HG02840 (cell line): ENCODE data around the gene TBX6.
A peak's percentile ranks its signal among the peaks of the same experiment; 100 is the strongest.
"Not testable (repeated sequence)": the region's sequence is repeated elsewhere in the genome, so short reads cannot be mapped to it uniquely, and the experiment has no call there.

ENCODE experiments used
- ATAC-seq: cut with Tn5 transposase; IDR thresholded peaks from one replicate; pipeline ENCODE4 v1.9.1; 2021; ENCODE audit warnings: mild to moderate bottlenecking, moderate library complexity, moderate number of reproducible peaks; ENCODE audit not compliant: unreplicated experiment, low FRiP score

The TBX6 gene

DNA sequence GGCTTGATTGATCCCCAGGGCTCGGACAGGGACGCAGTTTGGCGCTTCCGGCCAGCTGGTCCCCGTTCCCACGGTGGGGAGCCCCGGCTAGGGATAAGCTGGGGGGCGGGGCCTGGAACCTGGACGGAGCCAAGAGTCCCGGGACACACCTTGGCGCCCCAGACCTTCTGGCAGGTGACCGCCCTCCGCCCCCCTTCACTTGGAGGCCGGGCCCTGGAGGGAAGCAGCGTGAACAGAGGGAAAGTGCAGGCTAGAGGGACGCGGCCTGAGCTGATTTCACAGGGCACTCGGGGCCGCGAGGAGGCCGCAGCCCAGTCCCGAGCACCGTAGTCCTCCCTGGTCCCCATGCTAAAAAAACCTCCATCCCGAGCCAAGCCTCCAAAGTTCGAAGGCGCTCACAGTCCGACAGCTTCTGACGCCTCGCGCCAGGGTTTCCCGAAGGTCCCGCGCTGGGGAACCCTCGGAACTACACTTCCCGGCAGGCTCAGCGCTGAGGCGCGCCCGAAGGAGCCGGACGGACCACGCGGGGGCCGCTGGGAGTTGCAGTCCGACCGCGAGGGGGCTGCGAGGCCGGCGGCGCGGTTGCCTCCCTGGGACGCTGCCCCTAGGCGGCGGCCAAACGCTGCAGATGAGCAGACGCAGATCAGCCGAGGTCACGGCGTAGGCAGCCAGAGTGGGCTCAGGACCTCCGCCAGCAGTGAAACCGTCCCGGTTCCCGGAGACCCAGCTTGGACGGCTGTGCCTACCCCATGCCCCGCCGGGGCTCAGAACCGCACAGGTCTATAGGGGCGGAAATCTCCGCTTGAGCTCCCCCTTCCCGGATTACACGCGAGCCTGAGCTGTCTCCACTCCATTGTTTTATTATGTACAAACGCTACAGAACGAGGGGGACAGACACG lies at the start of gene TBX6:
Gene TBX6 (minus strand): TSS at position 451 of the 899 bp plus-strand sequence. CDS start 731 bp downstream, outside the sequence.
- ATAC-seq: peak; percentile 58

DNA sequence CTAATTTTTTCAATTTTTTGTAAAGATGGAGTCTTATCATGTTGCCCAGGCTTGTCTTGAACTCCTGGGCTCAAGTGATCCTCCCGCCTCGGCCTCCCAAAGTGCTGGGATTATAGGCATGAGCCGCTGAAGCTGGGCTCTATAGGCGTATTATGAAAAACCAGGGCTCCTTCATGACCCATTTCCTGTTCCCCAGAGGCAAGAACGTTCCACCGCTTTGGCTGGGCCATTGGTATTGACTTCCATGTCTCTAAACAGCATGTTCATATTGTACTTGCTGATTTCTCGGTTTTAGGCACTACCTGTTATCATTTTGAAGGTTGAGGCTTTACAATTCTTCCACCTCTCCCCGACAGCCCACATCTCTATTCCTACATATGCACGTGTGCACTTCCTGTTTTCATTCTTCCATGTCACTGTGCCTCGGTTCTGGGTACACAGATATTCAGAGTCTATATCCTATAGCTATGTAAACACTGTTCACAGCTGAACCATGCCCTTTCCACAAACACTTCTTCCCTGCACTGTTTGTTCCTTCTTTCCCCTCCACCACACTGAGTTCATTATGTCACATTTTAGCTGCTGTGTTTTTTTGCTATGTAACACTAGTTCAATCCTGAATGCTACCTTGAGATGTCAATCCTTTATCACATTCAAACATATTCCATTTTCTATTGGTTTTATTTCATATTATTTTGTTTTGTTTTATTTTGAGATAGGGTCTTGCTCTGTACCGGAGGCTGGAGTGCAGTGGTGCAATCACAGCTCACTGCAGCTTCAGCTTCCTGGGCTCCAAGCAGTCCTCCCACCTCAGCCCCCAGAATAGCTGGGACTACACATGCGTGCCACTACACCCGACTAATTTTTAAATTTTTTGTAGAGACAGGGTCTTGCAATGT lies 48.1 kb upstream of the TBX6 start:
- no peak for ATAC-seq

- no peak for ATAC-seq
Observed at GRCh38 chr16:30137897-30138296, 46.2 kb upstream of the TBX6 start.

DNA sequence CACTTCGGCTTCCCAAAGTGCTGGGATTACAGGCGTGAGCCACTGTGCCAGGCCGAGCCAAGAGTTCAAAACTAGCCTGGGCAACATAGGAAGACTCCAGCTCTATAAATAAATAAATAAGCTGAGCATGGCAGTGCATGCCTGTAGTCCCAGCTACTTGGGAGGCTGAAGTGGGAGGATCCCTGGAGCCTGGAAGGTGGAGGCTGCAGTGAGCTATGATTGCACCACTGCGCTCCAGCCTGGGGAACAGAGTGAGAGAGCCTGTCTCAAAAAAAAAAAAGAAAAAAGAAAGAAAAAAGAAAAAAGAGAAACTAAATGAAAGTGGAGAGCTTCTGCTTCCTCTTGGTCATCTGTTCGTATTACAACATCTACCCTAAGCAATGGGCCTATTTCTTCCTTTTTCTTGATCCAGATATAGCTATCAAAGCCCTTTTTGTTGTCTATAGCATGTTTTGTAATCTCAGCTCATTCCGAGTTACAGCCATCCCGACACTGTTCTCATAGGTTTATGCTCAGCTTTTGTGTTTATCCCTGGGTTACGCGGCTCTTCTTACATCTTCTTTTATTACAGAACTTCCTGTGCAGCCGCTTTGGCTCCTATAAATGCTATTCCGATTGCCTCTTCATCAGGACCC lies 45.4 kb upstream of the TBX6 start:
- no peak for ATAC-seq

GRCh38 chr16:30132591-30132990 lies 40.9 kb upstream of the TBX6 start:
- no peak for ATAC-seq

GRCh38 chr16:30131869-30132475 lies 40.2 kb upstream of the TBX6 start:
- no peak for ATAC-seq

DNA sequence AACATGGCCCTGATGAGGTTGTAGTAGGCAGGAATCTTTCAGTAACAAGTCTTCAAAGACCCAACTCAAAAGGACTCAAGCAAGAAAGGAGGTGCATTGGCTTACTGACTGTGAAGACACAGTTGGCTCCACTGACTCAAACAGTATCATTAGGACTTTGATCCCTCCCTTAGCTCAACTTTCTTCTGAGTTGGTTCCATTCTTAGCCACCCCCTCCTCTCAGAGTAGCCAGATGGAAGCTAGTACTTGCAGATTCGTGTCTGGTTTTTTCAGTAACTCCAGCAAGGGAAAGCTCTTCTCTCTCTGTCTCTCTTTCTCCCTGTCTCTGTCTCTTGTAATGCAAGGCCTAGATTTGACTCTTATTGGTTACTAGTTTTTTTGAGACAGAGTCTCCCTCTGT lies 36.3 kb upstream of the TBX6 start:
- no peak for ATAC-seq

GRCh38 chr16:30125690-30126089 lies 34.0 kb upstream of the TBX6 start:
- ATAC-seq: not testable (repeated sequence)

- no peak for ATAC-seq
Observed at GRCh38 chr16:30124985-30125379, 33.3 kb upstream of the TBX6 start.

GRCh38 chr16:30122604-30123160 lies 31.0 kb upstream of the TBX6 start:
- ATAC-seq: peak; percentile 25

DNA sequence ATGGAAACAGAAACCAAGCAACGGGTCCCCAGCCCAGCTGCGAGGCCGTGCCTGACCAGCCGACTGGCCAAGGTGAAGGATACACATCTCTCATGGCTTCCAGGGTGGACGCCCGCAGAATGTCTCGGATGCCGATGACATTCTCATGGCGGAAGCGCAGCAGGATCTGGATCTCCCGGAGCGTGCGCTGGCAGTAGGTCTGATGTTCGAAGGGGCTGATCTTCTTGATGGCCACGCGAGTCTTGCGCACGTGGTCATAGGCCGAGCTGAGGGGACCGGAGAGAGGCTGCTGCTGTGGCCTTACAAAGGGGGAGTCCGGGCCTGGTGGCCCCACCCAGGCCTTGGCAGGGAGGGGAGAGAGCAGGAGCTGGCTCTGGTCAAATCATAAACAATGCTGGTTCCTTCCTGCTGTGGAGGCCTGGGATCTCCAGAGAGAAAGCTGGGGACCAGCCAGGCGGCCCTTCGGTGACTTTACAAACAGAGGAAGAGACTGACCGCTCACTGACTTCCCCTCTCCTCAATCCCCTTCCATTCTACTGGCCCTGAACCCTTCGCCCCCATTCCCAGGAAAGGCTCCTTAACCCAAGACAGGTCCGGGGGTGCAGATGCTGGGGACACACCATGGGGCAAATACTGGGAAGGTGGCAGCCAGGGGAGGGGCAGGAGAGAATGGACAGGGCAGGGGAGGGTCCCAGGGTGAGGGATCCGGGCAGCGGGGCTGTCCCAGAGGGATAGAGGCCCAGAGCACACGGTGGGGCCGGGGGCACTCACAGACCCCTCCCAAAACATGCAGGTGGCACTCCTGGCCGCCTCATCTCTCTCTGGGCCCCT lies 30.2 kb upstream of the TBX6 start:
- no peak for ATAC-seq

DNA sequence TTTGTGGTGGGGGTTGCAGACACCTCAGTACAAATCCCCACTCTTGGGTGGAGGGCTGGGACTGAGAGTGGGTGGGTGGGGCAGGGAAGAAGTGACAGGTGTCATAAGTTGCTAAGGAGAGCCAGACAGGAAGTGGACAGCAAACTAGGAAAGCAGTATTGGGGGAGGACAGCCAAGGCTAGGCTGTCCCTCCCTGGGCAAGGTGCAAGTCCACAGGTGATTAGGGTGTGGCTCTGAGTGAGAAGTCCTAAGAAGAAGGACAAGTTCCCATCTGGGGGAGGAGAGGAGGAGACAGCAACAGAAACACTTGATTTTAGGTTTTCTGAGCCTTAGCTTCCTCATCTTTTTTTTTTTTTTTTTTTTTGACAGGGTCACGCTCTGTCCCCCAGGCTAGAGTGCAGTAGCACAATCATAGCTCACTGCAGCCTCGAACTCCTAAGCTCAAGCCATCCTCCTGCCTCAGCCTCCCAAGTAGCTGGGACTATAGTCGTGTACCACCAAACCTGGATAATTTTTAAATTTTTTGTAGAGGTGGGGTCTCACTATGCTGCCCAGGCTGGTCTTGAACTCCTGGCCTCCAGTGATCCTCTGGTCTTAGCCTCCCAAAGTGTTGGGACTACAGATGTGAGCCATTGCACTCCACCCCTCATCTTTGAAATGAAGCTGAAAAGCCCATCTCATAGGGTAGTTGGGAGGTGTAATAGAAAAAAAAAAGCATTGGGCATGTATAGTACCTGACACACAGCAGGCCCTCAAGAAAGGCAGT lies 28.8 kb upstream of the TBX6 start:
- no peak for ATAC-seq

GRCh38 chr16:30119428-30119827 lies 27.7 kb upstream of the TBX6 start:
- ATAC-seq: no peak

DNA sequence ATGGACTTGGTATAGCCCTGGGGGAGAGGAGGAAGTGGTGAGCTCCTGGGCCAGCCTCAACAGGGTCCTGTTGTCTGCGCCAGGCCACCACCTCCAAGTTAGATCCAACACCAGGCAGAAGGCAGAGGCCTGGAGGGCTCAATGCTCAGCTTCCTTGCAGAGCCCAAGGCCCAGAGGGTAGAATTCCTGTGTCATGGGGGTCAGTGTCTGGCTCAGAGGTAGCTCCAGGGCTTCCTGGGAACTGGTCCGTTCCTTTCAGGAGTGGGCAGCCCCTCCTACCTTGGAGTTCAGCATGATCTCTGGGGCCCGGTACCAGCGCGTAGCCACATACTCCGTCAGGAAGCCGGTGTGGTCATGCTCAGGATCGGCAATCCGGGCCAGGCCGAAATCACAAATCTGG lies 26.0 kb upstream of the TBX6 start:
- ATAC-seq: no peak

- ATAC-seq: no peak
Observed at GRCh38 chr16:30116291-30117207, 24.8 kb upstream of the TBX6 start.

DNA sequence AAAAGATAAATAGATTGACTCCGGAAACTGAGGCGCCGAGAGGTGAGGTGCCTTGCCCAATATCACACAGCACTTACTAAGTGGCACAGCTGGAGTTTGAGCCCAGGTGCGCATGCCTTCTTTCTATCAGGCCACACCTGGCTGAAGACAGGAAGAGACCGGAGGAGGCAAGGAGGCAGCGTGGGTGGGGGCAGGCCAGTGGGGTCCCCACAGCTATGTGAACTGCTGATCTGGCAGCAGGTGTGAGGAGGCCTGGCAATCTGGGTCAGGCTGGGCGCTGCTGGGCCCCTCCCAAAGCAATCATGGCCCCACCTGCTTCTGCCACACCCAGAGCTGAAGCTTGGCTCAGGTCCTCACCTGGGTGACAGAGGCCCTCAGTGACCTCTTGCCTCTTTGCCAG lies 23.5 kb upstream of the TBX6 start:
- no peak for ATAC-seq

- not testable (repeated sequence) for ATAC-seq
Observed at GRCh38 chr16:30114833-30115232, 23.1 kb upstream of the TBX6 start.
